Measurements from ENCODE around the gene AGMO. TPM values are rescaled to one million over a fixed set of nuclear protein-coding genes. Genes with fewer than 3 reads are reported as not detected.

Gene AGMO
- total and polyA plus RNA-seq, 10 of the 15 experiments (the other 5 are each of a cell fraction or from before 2014, with no cell fraction given), result 0.11 to 0.29 TPM; not detected in 8

DNA sequence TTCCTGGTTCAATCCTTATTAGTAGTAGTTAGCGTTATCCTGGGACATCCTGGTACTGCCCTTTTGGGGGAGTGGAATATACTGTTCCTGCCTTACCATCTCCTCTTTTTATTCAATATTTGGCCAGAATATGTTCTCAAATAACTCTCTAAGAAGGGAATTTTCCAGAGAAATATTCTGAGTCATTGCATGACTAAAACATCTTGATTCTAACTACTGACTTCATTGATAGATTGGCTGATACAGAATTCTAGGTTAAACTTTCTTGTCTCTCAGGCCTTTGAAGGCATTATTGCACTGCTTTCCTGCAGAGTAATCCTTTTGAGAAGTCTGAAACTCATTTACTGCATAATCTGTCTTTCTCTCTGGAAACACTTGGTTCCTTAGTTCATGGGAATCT lies 383.8 kb downstream of the AGMO start:
- Histone ChIP-seq H3K27ac (ENCODE audit: control insufficient read depth, insufficient read depth) (no peak overlapping the region), H4K20me1 (ENCODE audit: control insufficient read depth, insufficient read depth) (no peaks in the 10 kb centered on the region), H3K4me2 (ENCODE audit: control insufficient read depth, insufficient read depth) (no peak overlapping the region), H3K27me3 (replicated peaks in 1 of 2; ENCODE audit: control insufficient read depth in 2 of 2, insufficient read depth in 2 of 2, low read length in 1 of 2) (no peaks in the 10 kb centered on the region), H3K79me2 (ENCODE audit: control insufficient read depth, insufficient read depth, low read length) (no peaks in the 10 kb centered on the region), H3K4me1 (ENCODE audit: control insufficient read depth, insufficient read depth, low read length) (no peaks in the 10 kb centered on the region), H3K9ac (ENCODE audit: control insufficient read depth, insufficient read depth, low read length) (no peak overlapping the region), H3K36me3 (ENCODE audit: control insufficient read depth in 2 of 2, insufficient read depth in 2 of 2, low read length in 1 of 2) (no peaks in the 10 kb centered on the region), H3K4me3 (no peak overlapping the region), H3K9me3 (replicated peaks; ENCODE audit: control insufficient read depth, insufficient read depth, low read length) (no peaks in the 10 kb centered on the region), H2AFZ (ENCODE audit: control insufficient read depth, low read depth, low read length) (no peak overlapping the region)
- in situ Hi-C loops (cut with MboI), result no loop called here
- SMC1A ChIA-PET (ENCODE audit: uncharacterized antibody, unreplicated experiment), result no interaction called here
- DNase-seq (ENCODE audit: low read depth, low spot score) (no peak), FAIRE-seq (no peak), ATAC-seq (no peak)
- 55% methylated on average over 1 of the region's 1 CpG for WGBS (ENCODE audit: insufficient coverage, insufficient replicate concordance, low lambda C conversion rate, missing lambda C conversion rate)
- no peak for TF ChIP-seq RAD51 (IDR thresholded peaks at IDR 0.05)
- no peak for TF ChIP-seq MTA2 (IDR thresholded peaks at IDR 0.05; ENCODE audit: low read depth)
- TF ChIP-seq GATAD2B (conservative IDR thresholded peaks at IDR 0.05; ENCODE audit: low read depth), result no peak
- TF ChIP-seq PAX5 (IDR thresholded peaks at IDR 0.05; ENCODE audit: borderline replicate concordance, low read depth, low read length), result no peak
- TF ChIP-seq SUZ12 (IDR thresholded peaks at IDR 0.05; ENCODE audit: unreplicated experiment), result no peak
- TF ChIP-seq NR2F1 (conservative IDR thresholded peaks at IDR 0.05), result no peak
- no peak for TF ChIP-seq RB1 (IDR thresholded peaks at IDR 0.05; ENCODE audit: borderline replicate concordance)
- TF ChIP-seq BACH1 (IDR thresholded peaks at IDR 0.05; ENCODE audit: borderline replicate concordance), result no peak
- no peak for TF ChIP-seq IKZF2 (IDR thresholded peaks at IDR 0.05)
- intact Hi-C loops (cut with micrococcal nuclease; ENCODE audit: unreplicated experiment), result no loop called here
- CTCF ChIA-PET, result no interaction called here
- RAD21 ChIA-PET (ENCODE audit: unreplicated experiment), result no interaction called here
- no TSS peak for BruUV-seq (replicated peaks)
- POLR2A ChIA-PET, result no interaction called here

DNA sequence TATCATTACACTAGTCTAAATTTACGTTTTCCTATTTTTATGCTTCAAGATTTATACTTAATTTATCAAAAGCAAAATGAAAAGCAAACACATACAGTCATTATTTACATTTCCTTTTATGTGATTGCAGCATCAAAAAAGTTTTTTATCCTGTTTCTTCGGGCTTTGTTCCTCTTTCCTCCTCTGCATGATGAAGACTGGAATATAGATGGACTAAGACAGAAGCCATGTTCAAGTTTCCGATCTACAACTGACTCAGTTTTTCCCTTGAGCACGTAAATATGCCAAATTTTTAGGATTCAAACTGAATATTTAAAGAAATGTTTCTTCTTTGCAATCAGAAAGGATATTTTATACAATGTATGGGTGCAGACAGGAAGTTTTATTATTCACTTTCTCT lies 385.7 kb downstream of the AGMO start:
- 1% methylated on average over 4 of the region's 4 CpGs for WGBS (ENCODE audit: insufficient coverage, insufficient replicate concordance, low lambda C conversion rate, missing lambda C conversion rate)
- Histone ChIP-seq H3K79me2 (ENCODE audit: control insufficient read depth, insufficient read depth, low read length) (no peaks in the 10 kb centered on the region), H3K4me1 (ENCODE audit: control insufficient read depth, insufficient read depth, low read length) (no peaks in the 10 kb centered on the region), H3K27me3 (replicated peaks in 1 of 2; ENCODE audit: control insufficient read depth in 2 of 2, insufficient read depth in 2 of 2, low read length in 1 of 2) (no peaks in the 10 kb centered on the region), H2AFZ (ENCODE audit: control insufficient read depth, low read depth, low read length) (no peak overlapping the region), H3K9me3 (replicated peaks; ENCODE audit: control insufficient read depth, insufficient read depth, low read length) (no peaks in the 10 kb centered on the region), H4K20me1 (ENCODE audit: control insufficient read depth, insufficient read depth) (no peaks in the 10 kb centered on the region), H3K4me3 (no peak overlapping the region), H3K27ac (ENCODE audit: control insufficient read depth, insufficient read depth) (no peak overlapping the region), H3K36me3 (ENCODE audit: control insufficient read depth in 2 of 2, insufficient read depth in 2 of 2, low read length in 1 of 2) (no peaks in the 10 kb centered on the region), H3K4me2 (ENCODE audit: control insufficient read depth, insufficient read depth) (no peak overlapping the region), H3K9ac (ENCODE audit: control insufficient read depth, insufficient read depth, low read length) (no peak overlapping the region)
- no peak for ATAC-seq
- no peak for DNase-seq (ENCODE audit: low read depth, low spot score)
- BruUV-seq (replicated peaks), result no TSS peak
- POLR2A ChIA-PET, result no interaction called here
- in situ Hi-C loops (cut with MboI) (no loop called here), intact Hi-C loops (cut with micrococcal nuclease; ENCODE audit: unreplicated experiment) (no loop called here)
- TF ChIP-seq BMI1 (IDR thresholded peaks at IDR 0.05; ENCODE audit: borderline replicate concordance) (no peak), NBN (IDR thresholded peaks at IDR 0.05) (no peak), BACH1 (IDR thresholded peaks at IDR 0.05; ENCODE audit: borderline replicate concordance) (no peak), MYB (IDR thresholded peaks at IDR 0.05; ENCODE audit: borderline replicate concordance, low read depth, low read length) (no peak)
- TF ChIP-seq, protein P1, sequence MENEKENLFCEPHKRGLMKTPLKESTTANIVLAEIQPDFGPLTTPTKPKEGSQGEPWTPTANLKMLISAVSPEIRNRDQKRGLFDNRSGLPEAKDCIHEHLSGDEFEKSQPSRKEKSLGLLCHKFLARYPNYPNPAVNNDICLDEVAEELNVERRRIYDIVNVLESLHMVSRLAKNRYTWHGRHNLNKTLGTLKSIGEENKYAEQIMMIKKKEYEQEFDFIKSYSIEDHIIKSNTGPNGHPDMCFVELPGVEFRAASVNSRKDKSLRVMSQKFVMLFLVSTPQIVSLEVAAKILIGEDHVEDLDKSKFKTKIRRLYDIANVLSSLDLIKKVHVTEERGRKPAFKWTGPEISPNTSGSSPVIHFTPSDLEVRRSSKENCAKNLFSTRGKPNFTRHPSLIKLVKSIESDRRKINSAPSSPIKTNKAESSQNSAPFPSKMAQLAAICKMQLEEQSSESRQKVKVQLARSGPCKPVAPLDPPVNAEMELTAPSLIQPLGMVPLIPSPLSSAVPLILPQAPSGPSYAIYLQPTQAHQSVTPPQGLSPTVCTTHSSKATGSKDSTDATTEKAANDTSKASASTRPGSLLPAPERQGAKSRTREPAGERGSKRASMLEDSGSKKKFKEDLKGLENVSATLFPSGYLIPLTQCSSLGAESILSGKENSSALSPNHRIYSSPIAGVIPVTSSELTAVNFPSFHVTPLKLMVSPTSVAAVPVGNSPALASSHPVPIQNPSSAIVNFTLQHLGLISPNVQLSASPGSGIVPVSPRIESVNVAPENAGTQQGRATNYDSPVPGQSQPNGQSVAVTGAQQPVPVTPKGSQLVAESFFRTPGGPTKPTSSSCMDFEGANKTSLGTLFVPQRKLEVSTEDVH (IDR thresholded peaks at IDR 0.05; ENCODE audit: low read depth, partially characterized antibody), result no peak
- TF ChIP-seq, protein P2, sequence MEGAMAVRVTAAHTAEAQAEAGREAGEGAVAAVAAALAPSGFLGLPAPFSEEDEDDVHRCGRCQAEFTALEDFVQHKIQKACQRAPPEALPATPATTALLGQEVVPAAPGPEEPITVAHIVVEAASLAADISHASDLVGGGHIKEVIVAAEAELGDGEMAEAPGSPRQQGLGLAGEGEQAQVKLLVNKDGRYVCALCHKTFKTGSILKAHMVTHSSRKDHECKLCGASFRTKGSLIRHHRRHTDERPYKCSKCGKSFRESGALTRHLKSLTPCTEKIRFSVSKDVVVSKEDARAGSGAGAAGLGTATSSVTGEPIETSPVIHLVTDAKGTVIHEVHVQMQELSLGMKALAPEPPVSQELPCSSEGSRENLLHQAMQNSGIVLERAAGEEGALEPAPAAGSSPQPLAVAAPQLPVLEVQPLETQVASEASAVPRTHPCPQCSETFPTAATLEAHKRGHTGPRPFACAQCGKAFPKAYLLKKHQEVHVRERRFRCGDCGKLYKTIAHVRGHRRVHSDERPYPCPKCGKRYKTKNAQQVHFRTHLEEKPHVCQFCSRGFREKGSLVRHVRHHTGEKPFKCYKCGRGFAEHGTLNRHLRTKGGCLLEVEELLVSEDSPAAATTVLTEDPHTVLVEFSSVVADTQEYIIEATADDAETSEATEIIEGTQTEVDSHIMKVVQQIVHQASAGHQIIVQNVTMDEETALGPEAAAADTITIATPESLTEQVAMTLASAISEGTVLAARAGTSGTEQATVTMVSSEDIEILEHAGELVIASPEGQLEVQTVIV (IDR thresholded peaks at IDR 0.05; ENCODE audit: borderline replicate concordance, partially characterized antibody), result no peak
- CTCF ChIA-PET, result no interaction called here
- RAD21 ChIA-PET (ENCODE audit: unreplicated experiment), result no interaction called here
- SMC1A ChIA-PET (ENCODE audit: uncharacterized antibody, unreplicated experiment), result no interaction called here
- FAIRE-seq, result no peak

Data from GM12878 (cell line).